AG08396 (cell line): Measurements from ENCODE around the gene AP1S2.
A peak's percentile ranks its signal among the peaks of the same experiment; 100 is the strongest.

ENCODE experiments used
- DNase-seq: peaks from one replicate; pipeline ENCODE4 v3.0.0; 2012; ENCODE audit warnings: low spot score, mixed read lengths

Gene AP1S2

GRCh38 chrX:15808254-15808653 lies 46.4 kb downstream of the AP1S2 start:
- no peak for DNase-seq

DNA sequence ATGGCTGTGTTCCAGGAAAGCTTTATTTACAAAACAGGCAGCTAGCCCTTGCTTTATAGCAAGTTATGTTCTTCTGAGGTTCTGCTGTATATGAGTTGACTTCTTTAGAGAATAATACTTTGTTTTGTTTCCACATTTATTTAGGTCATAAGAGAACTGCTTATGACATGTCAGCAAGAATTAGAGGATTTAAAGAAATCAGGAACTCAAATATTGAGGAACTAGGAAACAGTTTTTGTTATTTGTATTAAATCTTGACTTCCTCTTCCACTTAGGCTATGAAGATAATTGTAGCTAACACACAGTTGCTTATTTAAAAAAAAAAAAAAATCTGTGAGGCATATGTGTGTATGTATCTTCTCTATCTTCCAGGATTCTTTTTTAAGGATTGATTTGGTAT lies 50.0 kb downstream of the AP1S2 start:
- no peak for DNase-seq

DNA sequence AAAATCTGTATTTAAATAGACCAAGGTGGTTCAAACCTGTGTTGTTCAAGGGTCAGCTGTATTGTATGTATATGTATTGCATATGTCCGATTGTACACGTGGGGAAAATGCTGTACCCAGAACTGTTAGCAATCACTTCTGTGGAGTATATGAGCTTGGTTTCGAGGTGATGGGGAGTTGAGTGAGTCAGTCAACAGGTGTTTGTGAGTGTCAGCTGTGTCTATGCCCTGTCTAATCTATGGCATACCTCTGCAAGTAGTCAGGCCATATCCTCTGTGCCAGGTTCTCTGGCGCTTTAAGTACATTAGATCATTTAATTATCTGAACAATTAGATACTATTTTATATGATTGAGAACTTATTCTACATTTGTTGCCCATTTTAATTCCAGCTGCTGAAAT lies 56.9 kb downstream of the AP1S2 start:
- DNase-seq: no peak

GRCh38 chrX:15790769-15791290 lies 63.8 kb downstream of the AP1S2 start:
- no peak for DNase-seq

DNA sequence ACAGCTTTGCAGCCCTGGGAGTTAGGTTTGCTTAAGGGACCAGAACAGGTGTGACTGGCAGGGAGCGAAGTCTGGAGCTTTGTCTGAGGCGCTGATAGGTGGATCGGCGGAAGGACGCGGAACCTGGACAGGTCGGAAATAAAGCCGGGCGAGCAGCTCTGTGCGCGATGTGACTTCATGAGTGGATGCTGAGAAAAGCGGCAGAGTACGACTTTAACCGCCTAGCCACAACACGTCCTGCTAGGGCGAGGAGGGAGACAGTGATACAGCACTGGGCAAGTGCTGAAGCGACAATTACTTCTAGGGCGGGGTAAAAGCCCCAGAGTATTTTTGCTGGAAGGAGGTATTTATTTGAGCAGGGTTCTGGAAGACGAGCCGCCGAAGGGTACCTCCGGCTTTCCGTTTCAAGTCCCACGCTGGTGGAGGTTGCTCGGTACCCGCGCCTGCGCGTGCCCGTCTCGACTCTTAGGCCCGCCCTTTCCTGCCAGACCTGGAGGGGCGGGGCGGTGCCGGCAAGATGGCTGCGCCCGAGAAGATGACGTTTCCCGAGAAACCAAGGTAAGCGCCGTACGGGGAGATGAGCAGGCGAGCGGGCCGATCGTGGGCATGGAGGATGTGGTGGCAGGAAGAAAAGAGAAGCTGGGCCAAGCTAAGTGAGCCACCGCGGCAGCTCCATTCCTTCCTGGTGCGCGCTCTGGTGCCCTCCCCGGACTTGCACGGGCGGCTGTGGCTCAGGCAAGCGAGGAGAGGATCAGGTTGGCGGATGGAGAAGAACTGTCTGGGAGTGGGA lies 64.4 kb downstream of the AP1S2 start, which contains the start of gene ZRSR2:
TSS of gene ZRSR2 (plus strand) at position 506 of the 790 bp plus-strand sequence. CDS start at position 518, 12 bp downstream.
- peak; percentile 94 for DNase-seq

GRCh38 chrX:15786915-15787314 lies 67.7 kb downstream of the AP1S2 start:
- DNase-seq: no peak

DNA sequence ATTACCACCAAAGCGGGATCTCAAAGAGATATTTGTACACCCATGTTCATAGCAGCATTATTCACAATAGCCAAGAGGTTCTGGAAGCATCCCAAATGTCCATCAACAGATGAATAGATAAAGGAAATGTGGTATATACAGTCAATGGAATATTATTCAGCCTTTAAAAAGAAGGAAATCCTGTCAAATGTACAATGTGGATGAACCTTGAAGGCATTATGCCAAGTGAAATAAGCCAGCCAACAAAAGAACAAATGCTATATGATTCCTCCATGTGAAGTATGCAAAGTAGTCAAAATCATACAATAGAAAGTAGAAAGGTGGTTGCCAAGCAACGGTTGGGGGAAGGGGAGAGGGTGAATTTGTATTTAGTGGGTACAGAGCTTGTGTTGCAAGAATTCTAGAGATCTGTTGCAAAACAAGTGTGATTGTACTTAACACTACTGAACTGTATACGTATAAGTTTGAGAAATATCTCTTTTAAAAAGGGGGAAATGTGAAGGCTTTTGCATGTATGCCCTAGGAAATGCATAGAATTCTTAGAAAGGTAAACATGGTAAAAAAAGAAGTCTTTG lies 69.3 kb downstream of the AP1S2 start:
- DNase-seq: no peak

GRCh38 chrX:15781961-15782699 lies 72.5 kb downstream of the AP1S2 start:
- DNase-seq: no peak
